HepG2 (cell line): Measurements from ENCODE around the gene GPATCH3. TPM values are rescaled to one million over a fixed set of nuclear protein-coding genes. Genes with fewer than 3 reads are reported as not detected.
"Not testable (repeated sequence)": the region's sequence is repeated elsewhere in the genome, so short reads cannot be mapped to it uniquely, and the experiment has no call there.

Experiments
- ARNT2 ChIP-seq: sonication (generic); formaldehyde crosslinking; IDR thresholded peaks from 2 replicates; pipeline ENCODE4 v1.8.0; 2022; ENCODE audit warnings: mild to moderate bottlenecking, low read depth, missing genetic modification reagents, moderate library complexity
- ATF7 ChIP-seq, 2 experiments: fragments of 450-650 bp in 1 of 2; sonication (generic) in 1 of 2; formaldehyde crosslinking in 1 of 2; IDR thresholded peaks; 2 replicates each; pipeline versions ENCODE4 v1.4.0 to v1.6.1; 2016 to 2020; ENCODE audit warnings: antibody characterized with exemption in 1 of 2, mild to moderate bottlenecking in 1 of 2, missing genetic modification reagents in 1 of 2
- CBFB ChIP-seq: sonication (generic); formaldehyde crosslinking; IDR thresholded peaks from 2 replicates; pipeline ENCODE4 v1.4.0; 2020; ENCODE audit warnings: missing genetic modification reagents
- FOSL1 ChIP-seq: sonication (generic); formaldehyde crosslinking; IDR thresholded peaks from 2 replicates; pipeline ENCODE4 v1.9.0; 2021; ENCODE audit warnings: missing genetic modification reagents, borderline replicate concordance
- FOSL2 ChIP-seq: sonication (generic); formaldehyde crosslinking; IDR thresholded peaks from 2 replicates; pipeline ENCODE4 v1.4.0; 2020; ENCODE audit warnings: missing genetic modification reagents
- IKZF5 ChIP-seq: IDR thresholded peaks from 2 replicates; pipeline ENCODE4 v1.6.1; 2018; ENCODE audit warnings: missing genetic modification reagents, mild to moderate bottlenecking, missing compliant biosample characterization
- KDM5B ChIP-seq: sonication (generic); formaldehyde crosslinking; IDR thresholded peaks from 2 replicates; pipeline ENCODE4 v1.4.0; 2020; ENCODE audit warnings: missing genetic modification reagents, mild to moderate bottlenecking, borderline replicate concordance
- POGZ ChIP-seq: sonication (generic); formaldehyde crosslinking; IDR thresholded peaks from 2 replicates; pipeline ENCODE4 v1.4.0; 2020; ENCODE audit warnings: mild to moderate bottlenecking, missing genetic modification reagents
- REPIN1 ChIP-seq: sonication (generic); formaldehyde crosslinking; IDR thresholded peaks from 2 replicates; pipeline ENCODE4 v1.8.0; 2022; ENCODE audit warnings: missing genetic modification reagents, low read depth, mild to moderate bottlenecking, borderline replicate concordance
- RERE ChIP-seq: IDR thresholded peaks from 2 replicates; pipeline ENCODE4 v1.6.1; 2016; ENCODE audit warnings: low read depth, missing genetic modification reagents, missing compliant biosample characterization
- SOX13 ChIP-seq, 3 experiments: fragments of 450-650 bp in 1 of 3; sonication (generic) in 1 of 3; formaldehyde crosslinking in 1 of 3; IDR thresholded peaks in 2 of 3; conservative IDR thresholded peaks in 1 of 3; 2 replicates each; pipeline versions ENCODE4 v1.5.0 to v1.6.1; 2016 to 2020; ENCODE audit warnings: antibody characterized with exemption in 1 of 3, mild to moderate bottlenecking in 1 of 3, missing compliant biosample characterization in 1 of 3, missing genetic modification reagents in 1 of 3, moderate library complexity in 1 of 3
- ZBTB38 ChIP-seq: sonication (generic); formaldehyde crosslinking; IDR thresholded peaks from 2 replicates; pipeline ENCODE4 v1.5.1; 2020; ENCODE audit warnings: mild to moderate bottlenecking, missing genetic modification reagents
- ZFP36L1 ChIP-seq: sonication (generic); formaldehyde crosslinking; IDR thresholded peaks from 2 replicates; pipeline ENCODE4 v1.8.0; 2022; ENCODE audit warnings: mild to moderate bottlenecking, missing genetic modification reagents, moderate library complexity
- ZNF3 ChIP-seq: IDR thresholded peaks from 2 replicates; pipeline ENCODE4 v1.7.0; 2017; ENCODE audit warnings: inconsistent platforms
- ZNF503 ChIP-seq: sonication (generic); formaldehyde crosslinking; IDR thresholded peaks from 2 replicates; pipeline ENCODE4 v1.4.0; 2020; ENCODE audit warnings: missing genetic modification reagents
- ZNF543 ChIP-seq: sonication (generic); formaldehyde crosslinking; IDR thresholded peaks from 2 replicates; pipeline ENCODE4 v1.4.0; 2020; ENCODE audit warnings: mild to moderate bottlenecking, missing genetic modification reagents
- ZNF619 ChIP-seq: sonication (generic); formaldehyde crosslinking; IDR thresholded peaks from 2 replicates; pipeline ENCODE4 v1.4.0; 2020; ENCODE audit warnings: mild to moderate bottlenecking, missing genetic modification reagents
- ZNF746 ChIP-seq: sonication (generic); formaldehyde crosslinking; IDR thresholded peaks from 2 replicates; pipeline ENCODE4 v1.8.0; 2022; ENCODE audit warnings: mild to moderate bottlenecking, missing genetic modification reagents
- polyA plus RNA-seq, 8 experiments: library from polyadenylated mRNA; depleted of rRNA in 3 of 8; stranded (reverse) in 7 of 8; unstranded in 1 of 8; fragments of >200 nt; fragmentation: Illumina TruSeq in 4 of 8; extraction: Trizol in 4 of 8; gene quantifications; 2 replicates each; pipeline versions ENCODE4 v1.2.1 to v1.2.3, GENCODE V29; 2011 to 2016; ENCODE audit warnings: low read depth in 4 of 8, missing spikeins in 1 of 8, mixed read lengths in 1 of 8; ENCODE audit not compliant: insufficient read depth in 1 of 8
- total RNA-seq, 5 experiments: library from RNA; depleted of rRNA; stranded (reverse); fragments of >200 nt; fragmentation: Illumina TruSeq; extraction: Trizol; gene quantifications; 2 replicates each; pipeline ENCODE4 v1.2.3, GENCODE V29; 2016; ENCODE audit warnings: low read depth in 1 of 5
- TF ChIP-seq, protein P1 (sequence below): sonication (generic); formaldehyde crosslinking; IDR thresholded peaks from 2 replicates; pipeline ENCODE4 v1.4.0; 2020; ENCODE audit warnings: missing genetic modification reagents

The GPATCH3 gene
- total and polyA plus RNA-seq, 2 of the 13 experiments (the other 11 are each of a cell fraction or from before 2014, with no cell fraction given): 8.3 to 11.0 TPM

DNA sequence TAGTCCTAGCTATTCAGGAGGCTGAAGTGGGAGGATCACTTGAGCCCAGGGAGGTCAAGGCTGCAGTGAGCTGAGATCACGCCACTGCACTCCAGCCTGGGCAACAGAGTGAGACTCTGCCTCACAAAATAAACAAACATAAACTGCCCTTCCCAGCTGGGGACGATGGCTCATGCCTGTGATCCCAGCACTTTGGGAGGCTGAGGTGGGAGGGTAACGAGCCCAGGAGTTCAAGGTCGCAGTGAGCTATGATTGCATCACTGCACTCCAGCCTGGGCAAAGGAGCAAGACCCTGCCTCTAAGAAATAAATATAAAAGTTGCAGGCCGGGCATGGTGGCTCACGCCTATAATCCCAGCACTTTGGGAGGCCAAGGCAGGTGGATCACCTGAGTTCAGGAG, 18.7 kb downstream of the GPATCH3 start (continued):
- TF ChIP-seq, protein P1, sequence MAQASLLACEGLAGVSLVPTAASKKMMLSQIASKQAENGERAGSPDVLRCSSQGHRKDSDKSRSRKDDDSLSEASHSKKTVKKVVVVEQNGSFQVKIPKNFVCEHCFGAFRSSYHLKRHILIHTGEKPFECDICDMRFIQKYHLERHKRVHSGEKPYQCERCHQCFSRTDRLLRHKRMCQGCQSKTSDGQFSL: peak; percentile 43; the same call in 1 of the 2 replicates
- TF ChIP-seq ZNF746 (CRISPR knock-in tag) (peak; percentile 80), ATF7 (IDR thresholded peaks at IDR 0.05) (peak; percentile 60), ATF7 (CRISPR knock-in tag; IDR thresholded peaks at IDR 0.05) (peak; percentile 80), FOSL1 (CRISPR knock-in tag) (0 out of 2 replicates have a peak, but pooled peaks have one; percentile 11), KDM5B (CRISPR knock-in tag) (0 out of 2 replicates have a peak, but pooled peaks have one; percentile 25), RERE (CRISPR knock-in tag) (peak; percentile 56; the same call in 1 of the 2 replicates), ARNT2 (CRISPR knock-in tag) (0 out of 2 replicates have a peak, but pooled peaks have one; percentile 31), CBFB (CRISPR knock-in tag) (0 out of 2 replicates have a peak, but pooled peaks have one; percentile 18), ZBTB38 (CRISPR knock-in tag) (0 out of 2 replicates have a peak, but pooled peaks have one; percentile 39), REPIN1 (CRISPR knock-in tag) (0 out of 2 replicates have a peak, but pooled peaks have one; percentile 21), IKZF5 (peak; percentile 82), ZNF503 (CRISPR knock-in tag) (peak; percentile 80), ZNF543 (peak; percentile 75; the same call in 1 of the 2 replicates), POGZ (peak; percentile 90), ZFP36L1 (CRISPR knock-in tag) (peak; percentile 21; the same call in 1 of the 2 replicates), SOX13 (CRISPR knock-in tag; conservative IDR thresholded peaks at IDR 0.05 in 1 of 2, IDR thresholded peaks at IDR 0.05 in 1 of 2) (peak in 1 of 2 experiments; percentile 66; a peak in 2 of 4 replicates), ZNF619 (0 out of 2 replicates have a peak, but pooled peaks have one; percentile 28), ZNF3 (CRISPR knock-in tag) (peak; percentile 86), FOSL2 (CRISPR knock-in tag) (peak; percentile 77)
- not testable (repeated sequence) for TF ChIP-seq SOX13 (IDR thresholded peaks at IDR 0.05)
